BE2C (cell line): ENCODE results near the gene KCND2.
"Not testable (repeated sequence)": the region's sequence is repeated elsewhere in the genome, so short reads cannot be mapped to it uniquely, and the experiment has no call there.

Experiments used
- DNase-seq: peaks from one replicate; pipeline ENCODE4 v3.0.0-alpha.2; 2020
- H3K27me3 ChIP-seq: fragments of 250-450 bp; sonication (Bioruptor Pico); 2 replicates; pipeline ENCODE4 v1.5.1; 2020; ENCODE audit warnings: mild to moderate bottlenecking
- H3K36me3 ChIP-seq: fragments of 250-450 bp; sonication (Bioruptor Pico); 2 replicates; pipeline ENCODE4 v1.5.1; 2020; ENCODE audit warnings: mild to moderate bottlenecking
- H3K4me1 ChIP-seq: fragments of 250-450 bp; sonication (Bioruptor Pico); 2 replicates; pipeline ENCODE4 v1.5.1; 2020
- H3K4me3 ChIP-seq: 2 replicates; pipeline ENCODE4 v1.5.1; 2011; ENCODE audit warnings: low read depth, low read length
- H3K9me3 ChIP-seq: fragments of 250-450 bp; sonication (Bioruptor Pico); 2 replicates; pipeline ENCODE4 v1.5.1; 2020
- CTCF ChIP-seq: IDR thresholded peaks from 2 replicates; pipeline ENCODE4 v1.5.1; 2012; ENCODE audit warnings: mild to moderate bottlenecking, low read depth, low read length

KCND2 gene

GRCh38 chr7:120680985-120681384 lies 408.0 kb downstream of the KCND2 start:
- TF ChIP-seq CTCF = no peak
- Histone ChIP-seq H3K4me3 (no peak overlapping the region), H3K27me3 (no peaks in the 10 kb centered on the region), H3K9me3 (no peaks in the 10 kb centered on the region), H3K36me3 (no peaks in the 10 kb centered on the region), H3K4me1 (no peaks in the 10 kb centered on the region)
- DNase-seq = no peak

- no peaks in the 10 kb centered on the region for H3K9me3 ChIP-seq
- H3K36me3 ChIP-seq = no peaks in the 10 kb centered on the region
- DNase-seq = no peak
- TF ChIP-seq CTCF = no peak
- no peak overlapping the region for H3K4me3 ChIP-seq
- H3K4me1 ChIP-seq = no peaks in the 10 kb centered on the region
- H3K27me3 ChIP-seq = no peaks in the 10 kb centered on the region
Observed at GRCh38 chr7:120684463-120684862, 411.5 kb downstream of the KCND2 start.

GRCh38 chr7:120691915-120692314 lies 418.9 kb downstream of the KCND2 start:
- no peaks in the 10 kb centered on the region for H3K36me3 ChIP-seq
- H3K9me3 ChIP-seq = no peaks in the 10 kb centered on the region
- no peak overlapping the region for H3K4me3 ChIP-seq
- no peak for DNase-seq
- TF ChIP-seq CTCF = no peak
- H3K27me3 ChIP-seq = no peaks in the 10 kb centered on the region
- no peaks in the 10 kb centered on the region for H3K4me1 ChIP-seq

- Histone ChIP-seq H3K4me3 (no peak overlapping the region), H3K4me1 (no peaks in the 10 kb centered on the region), H3K9me3 (no peaks in the 10 kb centered on the region), H3K27me3 (no peaks in the 10 kb centered on the region), H3K36me3 (no peaks in the 10 kb centered on the region)
- no peak for TF ChIP-seq CTCF
- no peak for DNase-seq
Observed at GRCh38 chr7:120695848-120696247, 422.9 kb downstream of the KCND2 start.

- no peak overlapping the region for H3K4me3 ChIP-seq
- DNase-seq = no peak
- no peaks in the 10 kb centered on the region for H3K36me3 ChIP-seq
- no peaks in the 10 kb centered on the region for H3K9me3 ChIP-seq
- no peaks in the 10 kb centered on the region for H3K4me1 ChIP-seq
- H3K27me3 ChIP-seq = no peaks in the 10 kb centered on the region
- TF ChIP-seq CTCF = no peak
Observed at GRCh38 chr7:120700796-120701195, 427.8 kb downstream of the KCND2 start.

GRCh38 chr7:120702408-120702807 lies 429.4 kb downstream of the KCND2 start:
- not testable (repeated sequence) for H3K4me3 ChIP-seq, H3K4me1 ChIP-seq

GRCh38 chr7:120703585-120704240 lies 430.7 kb downstream of the KCND2 start:
- TF ChIP-seq CTCF = no peak
- no peak for DNase-seq
- no peaks in the 10 kb centered on the region for H3K9me3 ChIP-seq
- H3K27me3 ChIP-seq = no peaks in the 10 kb centered on the region
- no peaks in the 10 kb centered on the region for H3K36me3 ChIP-seq
- H3K4me3 ChIP-seq = no peak overlapping the region
- H3K4me1 ChIP-seq = no peaks in the 10 kb centered on the region

More at GRCh38 chr7:120702408-120702807, 429.4 kb downstream of the KCND2 start:
- not testable (repeated sequence) for H3K27me3 ChIP-seq, H3K9me3 ChIP-seq, DNase-seq, H3K36me3 ChIP-seq
